HL-60 (cell line): Measurements from ENCODE around the gene M1AP.

Experiments used
- DNase-seq, 2 experiments: peaks; one replicate each; pipeline ENCODE4 v3.0.0-alpha.2; 2010 to 2020; ENCODE audit warnings: low read depth in 1 of 2, low spot score in 1 of 2
- H3K27ac ChIP-seq: fragments of 250-450 bp; sonication (Bioruptor Pico); replicated peaks from 2 replicates; pipeline ENCODE4 v1.5.1; 2020; ENCODE audit warnings: mild to moderate bottlenecking, moderate library complexity
- H3K27me3 ChIP-seq: fragments of 250-450 bp; sonication (Bioruptor Pico); 2 replicates; pipeline ENCODE4 v1.5.1; 2021; ENCODE audit warnings: mild to moderate bottlenecking, moderate library complexity; ENCODE audit not compliant: insufficient read depth, poor library complexity, severe bottlenecking
- H3K4me3 ChIP-seq: replicated peaks from 2 replicates; pipeline ENCODE4 v1.5.1; 2011; ENCODE audit warnings: mild to moderate bottlenecking, control low read depth, low read length; ENCODE audit not compliant: insufficient read depth
- GABPA ChIP-seq: IDR thresholded peaks from 2 replicates; pipeline ENCODE4 v1.6.1; 2012; ENCODE audit warnings: low read depth
- POLR2AphosphoS5 ChIP-seq: IDR thresholded peaks from 2 replicates; pipeline ENCODE4 v1.6.1; 2012; ENCODE audit warnings: low read depth
- SPI1 ChIP-seq: IDR thresholded peaks from 2 replicates; pipeline ENCODE4 v1.6.1; 2012; ENCODE audit warnings: low read depth, mild to moderate bottlenecking, borderline replicate concordance
- TF ChIP-seq, protein P1 (sequence below): IDR thresholded peaks from 2 replicates; pipeline ENCODE4 v1.6.1; 2012; ENCODE audit warnings: low read depth; ENCODE audit not compliant: insufficient replicate concordance
- TF ChIP-seq, protein P2 (sequence below): IDR thresholded peaks from one replicate; pipeline ENCODE4 v1.5.1; 2011; ENCODE audit warnings: low read length, control low read depth, inconsistent platforms; ENCODE audit not compliant: insufficient read depth

The M1AP gene

DNA sequence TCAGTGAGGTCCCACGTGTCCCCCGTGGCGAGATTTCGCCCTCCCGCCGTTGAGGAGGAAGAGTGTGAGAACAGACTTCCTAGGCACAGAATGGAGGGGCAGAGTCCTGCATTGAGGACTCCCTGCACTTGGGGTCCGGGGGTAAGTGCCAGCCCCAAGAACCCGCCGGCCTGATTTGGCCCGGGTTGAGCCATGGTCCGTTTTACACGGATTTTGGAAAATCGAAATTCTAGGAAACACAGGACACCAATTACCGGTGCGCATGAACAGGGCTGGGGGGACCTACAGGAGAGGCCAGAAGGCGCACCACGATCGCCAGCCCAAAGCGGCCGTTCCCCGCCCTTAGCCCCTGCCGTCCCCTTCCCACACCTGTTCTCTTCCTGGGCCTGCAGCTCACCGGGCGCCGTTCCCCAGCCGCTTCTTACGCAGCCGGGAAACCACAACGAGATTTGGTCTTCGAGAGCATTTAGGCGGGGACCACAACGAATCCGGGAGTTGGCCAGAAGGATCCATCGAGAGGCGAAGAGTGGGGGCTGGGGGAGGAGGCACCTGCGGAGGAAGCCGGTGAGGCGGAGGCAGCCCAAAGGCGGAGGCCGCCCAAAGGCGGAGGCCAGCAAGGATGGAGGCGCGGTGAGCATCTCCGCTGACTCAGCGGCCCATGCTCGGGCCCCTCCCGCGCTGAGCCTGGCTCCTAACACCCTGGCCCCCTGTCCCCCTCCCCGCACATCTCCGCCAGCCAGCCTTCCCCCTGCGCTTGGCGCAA is 134.3 kb downstream of the M1AP start:
- Histone ChIP-seq H3K27ac (no peak overlapping the region), H3K27me3 (peaks cover 63% of the 10 kb centered on the region), H3K4me3 (no peak overlapping the region)
- DNase-seq = no peak
- TF ChIP-seq POLR2AphosphoS5 (no peak), SPI1 (no peak), GABPA (no peak)
- TF ChIP-seq, protein P1, sequence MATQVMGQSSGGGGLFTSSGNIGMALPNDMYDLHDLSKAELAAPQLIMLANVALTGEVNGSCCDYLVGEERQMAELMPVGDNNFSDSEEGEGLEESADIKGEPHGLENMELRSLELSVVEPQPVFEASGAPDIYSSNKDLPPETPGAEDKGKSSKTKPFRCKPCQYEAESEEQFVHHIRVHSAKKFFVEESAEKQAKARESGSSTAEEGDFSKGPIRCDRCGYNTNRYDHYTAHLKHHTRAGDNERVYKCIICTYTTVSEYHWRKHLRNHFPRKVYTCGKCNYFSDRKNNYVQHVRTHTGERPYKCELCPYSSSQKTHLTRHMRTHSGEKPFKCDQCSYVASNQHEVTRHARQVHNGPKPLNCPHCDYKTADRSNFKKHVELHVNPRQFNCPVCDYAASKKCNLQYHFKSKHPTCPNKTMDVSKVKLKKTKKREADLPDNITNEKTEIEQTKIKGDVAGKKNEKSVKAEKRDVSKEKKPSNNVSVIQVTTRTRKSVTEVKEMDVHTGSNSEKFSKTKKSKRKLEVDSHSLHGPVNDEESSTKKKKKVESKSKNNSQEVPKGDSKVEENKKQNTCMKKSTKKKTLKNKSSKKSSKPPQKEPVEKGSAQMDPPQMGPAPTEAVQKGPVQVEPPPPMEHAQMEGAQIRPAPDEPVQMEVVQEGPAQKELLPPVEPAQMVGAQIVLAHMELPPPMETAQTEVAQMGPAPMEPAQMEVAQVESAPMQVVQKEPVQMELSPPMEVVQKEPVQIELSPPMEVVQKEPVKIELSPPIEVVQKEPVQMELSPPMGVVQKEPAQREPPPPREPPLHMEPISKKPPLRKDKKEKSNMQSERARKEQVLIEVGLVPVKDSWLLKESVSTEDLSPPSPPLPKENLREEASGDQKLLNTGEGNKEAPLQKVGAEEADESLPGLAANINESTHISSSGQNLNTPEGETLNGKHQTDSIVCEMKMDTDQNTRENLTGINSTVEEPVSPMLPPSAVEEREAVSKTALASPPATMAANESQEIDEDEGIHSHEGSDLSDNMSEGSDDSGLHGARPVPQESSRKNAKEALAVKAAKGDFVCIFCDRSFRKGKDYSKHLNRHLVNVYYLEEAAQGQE = no peak
- TF ChIP-seq, protein P2, sequence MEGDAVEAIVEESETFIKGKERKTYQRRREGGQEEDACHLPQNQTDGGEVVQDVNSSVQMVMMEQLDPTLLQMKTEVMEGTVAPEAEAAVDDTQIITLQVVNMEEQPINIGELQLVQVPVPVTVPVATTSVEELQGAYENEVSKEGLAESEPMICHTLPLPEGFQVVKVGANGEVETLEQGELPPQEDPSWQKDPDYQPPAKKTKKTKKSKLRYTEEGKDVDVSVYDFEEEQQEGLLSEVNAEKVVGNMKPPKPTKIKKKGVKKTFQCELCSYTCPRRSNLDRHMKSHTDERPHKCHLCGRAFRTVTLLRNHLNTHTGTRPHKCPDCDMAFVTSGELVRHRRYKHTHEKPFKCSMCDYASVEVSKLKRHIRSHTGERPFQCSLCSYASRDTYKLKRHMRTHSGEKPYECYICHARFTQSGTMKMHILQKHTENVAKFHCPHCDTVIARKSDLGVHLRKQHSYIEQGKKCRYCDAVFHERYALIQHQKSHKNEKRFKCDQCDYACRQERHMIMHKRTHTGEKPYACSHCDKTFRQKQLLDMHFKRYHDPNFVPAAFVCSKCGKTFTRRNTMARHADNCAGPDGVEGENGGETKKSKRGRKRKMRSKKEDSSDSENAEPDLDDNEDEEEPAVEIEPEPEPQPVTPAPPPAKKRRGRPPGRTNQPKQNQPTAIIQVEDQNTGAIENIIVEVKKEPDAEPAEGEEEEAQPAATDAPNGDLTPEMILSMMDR = no peak

GRCh38 chr2:74512744-74513604 is 135.2 kb downstream of the M1AP start:
- TF ChIP-seq, protein P1 = no peak
- no peak for TF ChIP-seq GABPA
- TF ChIP-seq, protein P2 = no peak
- no peak for TF ChIP-seq SPI1
- no peak for TF ChIP-seq POLR2AphosphoS5
- peaks cover 59% of the 10 kb centered on the region for H3K27me3 ChIP-seq
- no peak for DNase-seq
- H3K27ac ChIP-seq = no peak overlapping the region
- H3K4me3 ChIP-seq = no peak overlapping the region

- Histone ChIP-seq H3K27me3 (peaks cover 44% of the 10 kb centered on the region), H3K27ac (no peak overlapping the region), H3K4me3 (no peak overlapping the region)
- TF ChIP-seq POLR2AphosphoS5 (no peak), SPI1 (no peak), GABPA (no peak)
- TF ChIP-seq, protein P1 = no peak
- TF ChIP-seq, protein P2 = no peak
- DNase-seq = no peak
Observed at GRCh38 chr2:74511104-74511989, 136.8 kb downstream of the M1AP start.
